Upper lobe of left lung (tissue), 6 donors: Measurements from ENCODE around the gene CUEDC2. TPM values are rescaled to one million over a fixed set of nuclear protein-coding genes. Genes with fewer than 3 reads are reported as not detected.
A peak's percentile ranks its signal among the peaks of the same experiment; 100 is the strongest.

Experiments
- ATAC-seq, 2 donors: fragments of 200-7000 bp; cut with Tn5 transposase; one replicate each; pipeline ENCODE4 v1.9.1; 2022; ENCODE audit warnings: mild to moderate bottlenecking in 2 of 2, moderate library complexity in 2 of 2; ENCODE audit not compliant: low FRiP score in 2 of 2
- DNase-seq, 2 donors: peaks; one replicate each; pipeline ENCODE4 v3.0.0-alpha.2; 2019 to 2020
- H3K27ac ChIP-seq, 4 donors: fragments of 200-600 bp; sonication (generic); one replicate each; pipeline ENCODE4 v1.5.1; 2016 to 2019
- H3K27me3 ChIP-seq, 4 donors: fragments of 200-600 bp; sonication (generic); one replicate each; pipeline ENCODE4 v1.5.1; 2017 to 2019
- H3K36me3 ChIP-seq, 4 donors: fragments of 200-600 bp; sonication (generic); one replicate each; pipeline ENCODE4 v1.5.1; 2016 to 2019
- H3K4me1 ChIP-seq, 4 donors: fragments of 200-600 bp; sonication (generic); one replicate each; pipeline ENCODE4 v1.5.1; 2018 to 2019
- H3K4me3 ChIP-seq, 4 donors: fragments of 200-600 bp; sonication (generic); one replicate each; pipeline ENCODE4 v1.5.1; 2017 to 2019; ENCODE audit warnings: mild to moderate bottlenecking in 2 of 4, moderate library complexity in 1 of 4
- H3K9me3 ChIP-seq, 4 donors: fragments of 200-600 bp; sonication (generic); one replicate each; pipeline ENCODE4 v1.5.1; 2018 to 2019
- CTCF ChIP-seq, 6 experiments: fragments of 450-650 bp in 4 of 6; fragments of 200-600 bp in 2 of 6; sonication (generic) in 2 of 6; IDR thresholded peaks; one replicate each; pipeline ENCODE4 v1.5.1; 2016 to 2019; ENCODE audit warnings: antibody characterized with exemption in 6 of 6
- EP300 ChIP-seq, 4 donors: sonication (generic); formaldehyde crosslinking; IDR thresholded peaks; one replicate each; pipeline ENCODE4 v1.5.1; 2017; ENCODE audit warnings: antibody characterized with exemption in 4 of 4, control low read depth in 2 of 4
- POLR2A ChIP-seq, 4 donors: fragments of 450-650 bp; IDR thresholded peaks; one replicate each; pipeline ENCODE4 v1.5.1; 2016 to 2017; ENCODE audit warnings: antibody characterized with exemption in 4 of 4, mild to moderate bottlenecking in 2 of 4
- POLR2AphosphoS5 ChIP-seq, 2 donors: sonication (generic); formaldehyde crosslinking; IDR thresholded peaks; one replicate each; pipeline ENCODE4 v1.5.1; 2017; ENCODE audit warnings: antibody characterized with exemption in 2 of 2
- WGBS, 2 donors: methylation state at CpG; one replicate each; pipeline ENCODE4 v1.1.5; 2017 to 2018; 5-methylcytosine and 5-hydroxymethylcytosine counted together
- total RNA-seq, 6 donors: library from RNA; depleted of rRNA in 4 of 6; stranded (reverse); fragments of >200 nt in 4 of 6; gene quantifications; one replicate each; pipeline versions ENCODE4 v1.1.0 to v1.2.1, GENCODE V29; 2016 to 2021
- donor health status: DM: no; HTN: no; CAD: no; lungs with moderate emphysema.
- donor health status: DM: no; HTN: yes; CAD: no; lungs with severe emphysema.

The CUEDC2 gene
- total RNA-seq, 6 donors from 2014 or later, result 33.1 to 67.1 (median 46.5) TPM

- H3K4me1 ChIP-seq, result peaks cover 4 to 20% (median 17%) of the 10 kb centered on the region in 4 donors
- peaks cover 0 to 15% (median 0%) of the 10 kb centered on the region in 4 donors for H3K36me3 ChIP-seq
- ATAC-seq (peak in 1 of 2 donors; percentile 62), DNase-seq (peak in 1 of 2 donors; percentile 79)
- H3K27ac ChIP-seq, result peak overlapping the region; percentile 64 to 83 (median 78)
- no peaks in the 10 kb centered on the region for H3K27me3 ChIP-seq
- 45 to 67% methylated on average over 6 of the region's 6 CpGs for WGBS, 2 donors
- TF ChIP-seq CTCF (IDR thresholded peaks at IDR 0.05) (no peak), POLR2A (IDR thresholded peaks at IDR 0.05) (no peak), POLR2AphosphoS5 (IDR thresholded peaks at IDR 0.05) (peak; percentile 43 to 68), EP300 (IDR thresholded peaks at IDR 0.05) (no peak)
- no peaks in the 10 kb centered on the region for H3K9me3 ChIP-seq
- no peak overlapping the region for H3K4me3 ChIP-seq
These were observed 35.6 kb upstream of the CUEDC2 start for GRCh38 chr10:102467971-102468438.

- H3K4me1 ChIP-seq, result peaks cover 11 to 27% (median 24%) of the 10 kb centered on the region in 4 donors
- DNase-seq, result no peak
- no peak overlapping the region for H3K4me3 ChIP-seq
- peak overlapping the region; percentile 30 to 83 (median 78) for H3K27ac ChIP-seq
- H3K36me3 ChIP-seq, result peaks cover 0 to 15% (median 0%) of the 10 kb centered on the region in 4 donors
- H3K27me3 ChIP-seq, result no peaks in the 10 kb centered on the region
- ATAC-seq, result no peak
- no peak for TF ChIP-seq POLR2A (IDR thresholded peaks at IDR 0.05)
- TF ChIP-seq POLR2AphosphoS5 (IDR thresholded peaks at IDR 0.05), result no peak
- no peak for TF ChIP-seq CTCF (IDR thresholded peaks at IDR 0.05)
- TF ChIP-seq EP300 (IDR thresholded peaks at IDR 0.05), result no peak
- H3K9me3 ChIP-seq, result no peaks in the 10 kb centered on the region
- 78 to 93% methylated on average over 6 of the region's 6 CpGs for WGBS, 2 donors
These were observed 34.9 kb upstream of the CUEDC2 start for GRCh38 chr10:102467318-102467717.

GRCh38 chr10:102465466-102465865 lies 33.1 kb upstream of the CUEDC2 start:
- Histone ChIP-seq H3K9me3 (no peaks in the 10 kb centered on the region), H3K4me3 (no peak overlapping the region), H3K36me3 (peaks cover 0 to 2% (median 0%) of the 10 kb centered on the region in 4 donors), H3K27ac (no peak overlapping the region), H3K27me3 (no peaks in the 10 kb centered on the region), H3K4me1 (peaks cover 21 to 41% (median 39%) of the 10 kb centered on the region in 4 donors)
- TF ChIP-seq EP300 (IDR thresholded peaks at IDR 0.05), result no peak
- TF ChIP-seq CTCF (IDR thresholded peaks at IDR 0.05), result no peak
- TF ChIP-seq POLR2AphosphoS5 (IDR thresholded peaks at IDR 0.05), result no peak
- TF ChIP-seq POLR2A (IDR thresholded peaks at IDR 0.05), result no peak
- DNase-seq (no peak), ATAC-seq (no peak)
- WGBS, 2 donors, result 69 to 72% methylated on average over 3 of the region's 3 CpGs

- Histone ChIP-seq H3K36me3 (no peaks in the 10 kb centered on the region), H3K27ac (no peak overlapping the region), H3K9me3 (no peaks in the 10 kb centered on the region), H3K4me1 (peaks cover 21 to 36% (median 31%) of the 10 kb centered on the region in 4 donors), H3K27me3 (no peaks in the 10 kb centered on the region), H3K4me3 (no peak overlapping the region)
- TF ChIP-seq POLR2A (IDR thresholded peaks at IDR 0.05), result no peak
- no peak for TF ChIP-seq POLR2AphosphoS5 (IDR thresholded peaks at IDR 0.05)
- TF ChIP-seq EP300 (IDR thresholded peaks at IDR 0.05), result no peak
- no peak for TF ChIP-seq CTCF (IDR thresholded peaks at IDR 0.05)
- ATAC-seq, result no peak
- WGBS, 2 donors, result 85 to 90% methylated on average over 10 of the region's 10 CpGs
- no peak for DNase-seq
These were observed 31.6 kb upstream of the CUEDC2 start for GRCh38 chr10:102463983-102464382.

GRCh38 chr10:102462512-102463054 lies 30.2 kb upstream of the CUEDC2 start:
- H3K27me3 ChIP-seq, result no peaks in the 10 kb centered on the region
- DNase-seq (no peak), ATAC-seq (no peak)
- peaks cover 21 to 27% (median 23%) of the 10 kb centered on the region in 4 donors for H3K4me1 ChIP-seq
- TF ChIP-seq POLR2A (IDR thresholded peaks at IDR 0.05), result no peak
- H3K36me3 ChIP-seq, result no peaks in the 10 kb centered on the region
- peak overlapping the region in 2 of 4 donors; percentile 63 to 83 for H3K27ac ChIP-seq
- WGBS, 2 donors, result 59 to 74% methylated on average over 6 of the region's 6 CpGs
- H3K4me3 ChIP-seq, result peak overlapping the region in 2 of 4 donors; percentile 70 to 72
- H3K9me3 ChIP-seq, result no peaks in the 10 kb centered on the region
